GM21381 (cell line): ENCODE results near the gene ABCC12.

Source experiments
- ATAC-seq: cut with Tn5 transposase; IDR thresholded peaks from one replicate; pipeline ENCODE4 v1.9.1; 2021; ENCODE audit warnings: mild to moderate bottlenecking, moderate library complexity; ENCODE audit not compliant: unreplicated experiment

The ABCC12 gene

GRCh38 chr16:48106446-48106845 is 49.3 kb downstream of the ABCC12 start:
- ATAC-seq = no peak
